GM21360 (cell line): ENCODE results near the gene NDUFB7.
A peak's percentile ranks its signal among the peaks of the same experiment; 100 is the strongest.
"Not testable (repeated sequence)": the region's sequence is repeated elsewhere in the genome, so short reads cannot be mapped to it uniquely, and the experiment has no call there.

Experiments used
- ATAC-seq: cut with Tn5 transposase; IDR thresholded peaks from one replicate; pipeline ENCODE4 v1.9.1; 2021; ENCODE audit warnings: mild to moderate bottlenecking, moderate library complexity; ENCODE audit not compliant: unreplicated experiment

NDUFB7 gene

GRCh38 chr19:14571695-14572490 is at the start of gene NDUFB7:
Gene NDUFB7 (minus strand): TSS chr19:14572066. CDS start chr19:14572000, 66 bp downstream.
- ATAC-seq = peak; percentile 76

- no peak for ATAC-seq
Observed at GRCh38 chr19:14619404-14619803, 47.5 kb upstream of the NDUFB7 start.

GRCh38 chr19:14616407-14616806 is 44.5 kb upstream of the NDUFB7 start:
- no peak for ATAC-seq

GRCh38 chr19:14615623-14616022 is 43.8 kb upstream of the NDUFB7 start:
- ATAC-seq = no peak

- no peak for ATAC-seq
Observed at GRCh38 chr19:14614099-14614412, 42.2 kb upstream of the NDUFB7 start.

- not testable (repeated sequence) for ATAC-seq
Observed at GRCh38 chr19:14613399-14614098, 41.7 kb upstream of the NDUFB7 start.

- no peak for ATAC-seq
Observed at GRCh38 chr19:14612657-14613056, 40.8 kb upstream of the NDUFB7 start.

GRCh38 chr19:14612242-14612641 is 40.4 kb upstream of the NDUFB7 start:
- ATAC-seq = not testable (repeated sequence)

- ATAC-seq = no peak
Observed at GRCh38 chr19:14611051-14611450, 39.2 kb upstream of the NDUFB7 start.

GRCh38 chr19:14606627-14607026 is 34.8 kb upstream of the NDUFB7 start:
- ATAC-seq = no peak

- peak; percentile 69 for ATAC-seq
Observed at GRCh38 chr19:14603990-14604387, 32.1 kb upstream of the NDUFB7 start.

GRCh38 chr19:14599548-14600147 is 27.8 kb upstream of the NDUFB7 start:
- no peak for ATAC-seq

- ATAC-seq = no peak
Observed at GRCh38 chr19:14595558-14595957, 23.7 kb upstream of the NDUFB7 start.

GRCh38 chr19:14589433-14589832 is 17.6 kb upstream of the NDUFB7 start:
- not testable (repeated sequence) for ATAC-seq

GRCh38 chr19:14585187-14585586 is 13.3 kb upstream of the NDUFB7 start:
- peak; percentile 66 for ATAC-seq

GRCh38 chr19:14584372-14584771 is 12.5 kb upstream of the NDUFB7 start:
- ATAC-seq = not testable (repeated sequence)

- ATAC-seq = no peak
Observed at GRCh38 chr19:14582894-14583340, 11.1 kb upstream of the NDUFB7 start, which contains the start of gene CLEC17A. Gene CLEC17A (plus strand): TSS chr19:14583084. CDS start chr19:14583161, 77 bp downstream.

- no peak for ATAC-seq
Observed at GRCh38 chr19:14580623-14581237, 8.9 kb upstream of the NDUFB7 start.

- ATAC-seq = no peak
Observed at GRCh38 chr19:14577885-14578427, 6.1 kb upstream of the NDUFB7 start.

- ATAC-seq = no peak
Observed at GRCh38 chr19:14577264-14577663, 5.4 kb upstream of the NDUFB7 start.

GRCh38 chr19:14576363-14576762 is 4.5 kb upstream of the NDUFB7 start:
- no peak for ATAC-seq
